Esophagus muscularis mucosa (tissue), 4 donors: ENCODE data around the gene PPP2R5D. TPM values are rescaled to one million over a fixed set of nuclear protein-coding genes. Genes with fewer than 3 reads are reported as not detected.
"Not testable (repeated sequence)": the region's sequence is repeated elsewhere in the genome, so short reads cannot be mapped to it uniquely, and the experiment has no call there.

Source experiments
- DNase-seq: peaks from one replicate; pipeline ENCODE4 v3.0.0-alpha.2; 2017; ENCODE audit errors: extremely low spot score
- H3K27ac ChIP-seq, 4 donors: fragments of 200-600 bp; sonication (generic); replicated peaks in 1 of 4; 1 replicate in 3 of 4; 2 replicates in 1 of 4; pipeline ENCODE4 v1.5.1; 2016 to 2019; ENCODE audit warnings: mild to moderate bottlenecking in 1 of 4
- H3K27me3 ChIP-seq, 4 donors: fragments of 200-600 bp; sonication (generic); one replicate each; pipeline versions ENCODE4 v1.5.1 to v1.6.0; 2016 to 2019
- H3K36me3 ChIP-seq, 4 donors: fragments of 200-600 bp; sonication (generic); one replicate each; pipeline ENCODE4 v1.5.1; 2016 to 2019
- H3K4me1 ChIP-seq, 4 donors: fragments of 200-600 bp; sonication (generic); one replicate each; pipeline ENCODE4 v1.5.1; 2016 to 2019
- H3K4me3 ChIP-seq, 4 donors: fragments of 200-600 bp; sonication (generic); 1 replicate in 2 of 4; 2 replicates in 2 of 4; pipeline ENCODE4 v1.5.1; 2016 to 2019; ENCODE audit warnings: mild to moderate bottlenecking in 4 of 4, moderate library complexity in 1 of 4
- H3K9me3 ChIP-seq, 4 donors: fragments of 200-600 bp; sonication (generic); 1 replicate in 3 of 4; 2 replicates in 1 of 4; pipeline ENCODE4 v1.5.1; 2016 to 2019
- EP300 ChIP-seq: sonication (generic); formaldehyde crosslinking; IDR thresholded peaks from one replicate; pipeline ENCODE4 v1.6.1; 2017; ENCODE audit warnings: antibody characterized with exemption
- POLR2A ChIP-seq: fragments of 450-650 bp; IDR thresholded peaks from one replicate; pipeline ENCODE4 v1.6.1; 2017; ENCODE audit warnings: antibody characterized with exemption, moderate library complexity, mild to moderate bottlenecking, low read depth
- POLR2AphosphoS5 ChIP-seq, 2 donors: sonication (generic); formaldehyde crosslinking; IDR thresholded peaks; one replicate each; pipeline ENCODE4 v1.6.1; 2017; ENCODE audit warnings: antibody characterized with exemption in 2 of 2
- WGBS: methylation state at CpG from one replicate; pipeline ENCODE4 v1.1.5; 2018; 5-methylcytosine and 5-hydroxymethylcytosine counted together
- intact Hi-C: fragments of 100-400 bp; cut with DNase I; formaldehyde crosslinking; loops from one replicate; pipeline ENCODE4 v1.15.1; 2023
- total RNA-seq, 4 donors: library from RNA; depleted of rRNA; stranded (reverse); fragments of >200 nt; gene quantifications; one replicate each; pipeline versions ENCODE4 v1.1.0 to v1.2.1, GENCODE V29; 2016
- TF ChIP-seq, protein P1 (sequence below), 3 experiments: fragments of 200-600 bp in 2 of 3; fragments of 450-650 bp in 1 of 3; sonication (generic) in 2 of 3; IDR thresholded peaks; one replicate each; pipeline ENCODE4 v1.5.1; 2017 to 2019; ENCODE audit warnings: antibody characterized with exemption in 3 of 3, mild to moderate bottlenecking in 2 of 3, moderate library complexity in 1 of 3

The PPP2R5D gene
- total RNA-seq, 4 donors from 2014 or later, result 35.3 to 48.2 (median 42.4) TPM

DNA sequence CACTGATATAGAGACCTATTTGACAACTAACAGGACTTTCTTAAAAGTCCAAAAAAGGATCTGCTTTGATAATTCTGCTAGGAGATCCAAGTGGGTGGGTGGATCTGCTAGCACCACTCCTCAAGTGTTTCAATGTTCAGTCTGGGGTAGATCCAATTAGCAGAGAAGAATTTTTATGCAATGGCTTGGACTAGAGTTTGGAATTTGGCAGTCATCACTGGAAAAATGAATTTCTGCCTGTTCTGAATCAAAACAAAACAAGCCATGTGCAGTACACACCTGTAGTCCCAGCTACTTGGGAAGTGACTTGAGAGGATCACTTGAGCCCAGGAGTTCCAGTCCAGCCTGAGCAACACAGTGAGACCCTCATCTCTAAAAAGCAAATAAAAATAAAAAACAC lies 36.4 kb upstream of the PPP2R5D start:
- intact Hi-C loops, result no loop called here
- Histone ChIP-seq H3K36me3 (peaks cover 0 to 30% (median 8%) of the 10 kb centered on the region in 4 donors), H3K4me3 (no peak overlapping the region), H3K9me3 (no peaks in the 10 kb centered on the region), H3K4me1 (peaks cover 0 to 15% (median 10%) of the 10 kb centered on the region in 4 donors), H3K27ac (peak overlapping the region in 2 of 4 donors; percentile 35 to 44), H3K27me3 (no peaks in the 10 kb centered on the region)
- no peak for DNase-seq
- TF ChIP-seq POLR2A, result no peak
- TF ChIP-seq, protein P1, sequence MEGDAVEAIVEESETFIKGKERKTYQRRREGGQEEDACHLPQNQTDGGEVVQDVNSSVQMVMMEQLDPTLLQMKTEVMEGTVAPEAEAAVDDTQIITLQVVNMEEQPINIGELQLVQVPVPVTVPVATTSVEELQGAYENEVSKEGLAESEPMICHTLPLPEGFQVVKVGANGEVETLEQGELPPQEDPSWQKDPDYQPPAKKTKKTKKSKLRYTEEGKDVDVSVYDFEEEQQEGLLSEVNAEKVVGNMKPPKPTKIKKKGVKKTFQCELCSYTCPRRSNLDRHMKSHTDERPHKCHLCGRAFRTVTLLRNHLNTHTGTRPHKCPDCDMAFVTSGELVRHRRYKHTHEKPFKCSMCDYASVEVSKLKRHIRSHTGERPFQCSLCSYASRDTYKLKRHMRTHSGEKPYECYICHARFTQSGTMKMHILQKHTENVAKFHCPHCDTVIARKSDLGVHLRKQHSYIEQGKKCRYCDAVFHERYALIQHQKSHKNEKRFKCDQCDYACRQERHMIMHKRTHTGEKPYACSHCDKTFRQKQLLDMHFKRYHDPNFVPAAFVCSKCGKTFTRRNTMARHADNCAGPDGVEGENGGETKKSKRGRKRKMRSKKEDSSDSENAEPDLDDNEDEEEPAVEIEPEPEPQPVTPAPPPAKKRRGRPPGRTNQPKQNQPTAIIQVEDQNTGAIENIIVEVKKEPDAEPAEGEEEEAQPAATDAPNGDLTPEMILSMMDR (IDR thresholded peaks at IDR 0.05), result no peak
- peak in 1 of 2 donors; percentile 14 for TF ChIP-seq POLR2AphosphoS5 (IDR thresholded peaks at IDR 0.05)
- no peak for TF ChIP-seq EP300

DNA sequence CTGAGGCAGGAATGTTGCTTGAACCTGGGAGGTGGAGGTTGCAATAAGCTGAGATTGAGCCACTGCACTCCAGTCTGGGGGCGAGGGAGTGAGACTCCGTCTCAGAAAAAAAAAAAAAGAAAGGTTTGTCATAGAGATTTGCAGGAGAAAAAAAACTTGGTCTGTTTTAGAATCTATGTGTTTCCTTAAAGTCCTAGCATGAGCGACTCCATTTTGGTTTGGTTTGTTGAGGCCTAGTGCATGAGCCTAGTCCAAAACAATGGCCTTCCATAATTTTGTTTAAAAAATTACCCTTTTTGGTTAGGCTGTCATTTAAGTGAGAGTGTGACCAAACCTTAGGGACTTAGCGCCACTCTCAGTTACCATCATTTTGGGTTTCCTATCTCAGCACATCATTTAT lies 32.0 kb upstream of the PPP2R5D start:
- TF ChIP-seq EP300, result no peak
- TF ChIP-seq POLR2A, result no peak
- TF ChIP-seq, protein P1 (IDR thresholded peaks at IDR 0.05), result no peak
- no peak for TF ChIP-seq POLR2AphosphoS5 (IDR thresholded peaks at IDR 0.05)
- H3K27me3 ChIP-seq, result no peaks in the 10 kb centered on the region
- 97% methylated on average over 4 of the region's 4 CpGs for WGBS

DNA sequence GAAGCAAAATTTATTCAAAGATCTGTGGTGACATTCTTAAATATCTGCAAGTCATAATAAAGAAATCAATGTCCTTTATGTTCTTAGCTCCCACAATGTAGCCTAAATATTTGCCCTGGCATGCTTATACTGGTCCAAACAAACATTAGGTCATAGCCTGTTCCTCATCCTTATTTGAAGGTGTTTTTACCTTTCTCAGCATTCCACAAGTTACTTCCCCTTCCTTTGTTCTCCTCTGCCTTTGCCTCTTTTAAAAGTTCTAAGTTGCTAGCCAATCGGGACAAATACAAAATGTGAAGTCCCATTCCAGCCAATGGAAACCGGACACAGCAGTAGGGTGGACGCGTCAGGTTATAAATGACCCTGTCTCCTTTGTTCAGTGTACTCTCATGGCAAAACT lies 30.0 kb upstream of the PPP2R5D start:
- H3K36me3 ChIP-seq, H3K4me1 ChIP-seq, H3K9me3 ChIP-seq, intact Hi-C loops, H3K27ac ChIP-seq, H3K27me3 ChIP-seq, DNase-seq, H3K4me3 ChIP-seq: not testable (repeated sequence)
- WGBS, result 93% methylated on average over 4 of the region's 4 CpGs

More for the DNA sequence above, 32.0 kb upstream of the PPP2R5D start:
- Histone ChIP-seq H3K9me3 (no peaks in the 10 kb centered on the region), H3K4me3 (no peak overlapping the region), H3K36me3 (no peaks in the 10 kb centered on the region), H3K4me1 (peaks cover 0 to 15% (median 10%) of the 10 kb centered on the region in 4 donors), H3K27ac (no peak overlapping the region)
- intact Hi-C loops, result no loop called here
- no peak for DNase-seq

DNA sequence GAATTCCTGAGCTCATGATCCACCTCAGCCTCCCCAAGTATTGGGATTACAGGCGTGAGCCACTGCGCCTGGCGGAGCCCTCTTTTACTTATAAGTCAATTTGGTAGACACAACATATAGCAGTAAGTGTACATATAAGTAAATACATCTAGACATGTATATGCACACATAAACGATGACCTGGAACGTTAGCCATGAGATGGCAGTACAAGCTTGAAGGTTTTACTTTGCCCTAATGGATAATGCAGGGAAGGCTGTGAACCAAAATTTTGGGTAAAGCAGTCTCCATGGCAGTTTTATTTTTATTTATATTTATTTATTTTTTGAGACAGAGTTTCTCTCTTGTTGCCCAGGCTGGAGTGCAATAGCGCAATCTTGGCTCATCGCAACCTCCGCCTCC lies 26.2 kb upstream of the PPP2R5D start:
- Histone ChIP-seq H3K9me3 (no peaks in the 10 kb centered on the region), H3K36me3 (peaks cover 0 to 14% (median 12%) of the 10 kb centered on the region in 4 donors), H3K4me1 (peaks cover 9 to 22% (median 20%) of the 10 kb centered on the region in 4 donors), H3K27me3 (no peaks in the 10 kb centered on the region), H3K27ac (no peak overlapping the region), H3K4me3 (no peak overlapping the region)
- TF ChIP-seq, protein P1 (IDR thresholded peaks at IDR 0.05), result no peak
- TF ChIP-seq POLR2AphosphoS5 (IDR thresholded peaks at IDR 0.05) (no peak), EP300 (no peak), POLR2A (no peak)
- intact Hi-C loops, result no loop called here
- no peak for DNase-seq
- 87% methylated on average over 8 of the region's 8 CpGs for WGBS

DNA sequence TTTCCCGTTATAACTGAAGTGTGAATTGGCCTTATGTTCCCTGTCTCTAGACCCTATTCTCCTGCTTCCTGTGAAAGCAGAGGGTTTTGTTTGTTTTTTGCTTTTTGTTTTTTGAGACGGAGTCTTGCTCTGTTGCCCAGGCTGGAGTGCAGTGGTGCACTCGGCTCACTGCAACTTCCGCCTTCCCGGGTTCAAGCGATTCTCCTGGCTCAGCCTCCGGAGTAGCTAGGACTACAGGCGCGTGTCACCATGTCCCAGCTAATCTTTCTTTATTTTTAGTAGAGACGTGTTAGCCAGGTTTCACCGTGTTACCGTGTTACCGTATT lies 24.5 kb upstream of the PPP2R5D start:
- WGBS, result 50% methylated on average over 13 of the region's 13 CpGs
- peaks cover 9 to 22% (median 20%) of the 10 kb centered on the region in 4 donors for H3K4me1 ChIP-seq
- H3K27ac ChIP-seq, result no peak overlapping the region
- peak overlapping the region; percentile 54 to 61 (median 59) for H3K4me3 ChIP-seq
- no peak for DNase-seq
- peaks cover 9 to 31% (median 29%) of the 10 kb centered on the region in 4 donors for H3K36me3 ChIP-seq
- H3K9me3 ChIP-seq, result no peaks in the 10 kb centered on the region
- no peaks in the 10 kb centered on the region for H3K27me3 ChIP-seq
- TF ChIP-seq EP300, result no peak
- intact Hi-C loops, result no loop called here
